Measurements from ENCODE around the gene DNAJB13.

- TF ChIP-seq CTCF (IDR thresholded peaks at IDR 0.05) (no peak), ZFX (IDR thresholded peaks at IDR 0.05; ENCODE audit: borderline replicate concordance) (no peak)
Measured at GRCh38 chr11:73991471-73992006, 40.7 kb downstream of the DNAJB13 start.
